Prostate gland (tissue), 2 donors: ENCODE results near the gene LARGE1.

Experiments
- POLR2A ChIP-seq: fragments of 450-650 bp; IDR thresholded peaks from one replicate; pipeline ENCODE4 v1.6.1; 2016; ENCODE audit warnings: antibody characterized with exemption, mild to moderate bottlenecking
- POLR2AphosphoS5 ChIP-seq: sonication (generic); formaldehyde crosslinking; IDR thresholded peaks from one replicate; pipeline ENCODE4 v1.6.1; 2017; ENCODE audit warnings: antibody characterized with exemption
- TF ChIP-seq, protein P1 (sequence below), 4 experiments: fragments of 200-600 bp in 2 of 4; fragments of 450-650 bp in 2 of 4; sonication (generic) in 2 of 4; IDR thresholded peaks; 1 replicate in 3 of 4; 2 replicates in 1 of 4; pipeline ENCODE4 v1.5.1; 2016 to 2019; ENCODE audit warnings: antibody characterized with exemption in 4 of 4, mild to moderate bottlenecking in 2 of 4, moderate library complexity in 2 of 4

DNA sequence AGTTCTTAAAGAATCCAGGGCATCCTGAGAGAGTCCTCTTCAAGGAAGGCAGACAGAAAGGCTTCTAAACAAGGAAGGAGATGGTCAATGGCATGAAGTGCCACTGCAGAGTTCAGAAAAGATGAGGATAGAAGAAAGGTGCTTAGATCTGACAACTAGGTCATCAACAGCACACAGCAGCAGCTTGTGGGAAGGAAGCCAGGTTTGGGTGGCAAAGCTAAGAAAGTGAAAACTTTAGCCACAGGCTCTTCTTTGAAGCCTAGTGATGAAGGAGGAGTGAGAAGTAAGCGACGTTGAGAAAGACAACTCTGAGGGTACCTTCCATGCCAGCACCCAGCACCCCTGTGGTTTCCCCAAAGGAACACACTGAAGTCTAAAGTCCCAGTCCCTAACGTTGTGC, 92.0 kb downstream of the LARGE1 start:
- TF ChIP-seq, protein P1, sequence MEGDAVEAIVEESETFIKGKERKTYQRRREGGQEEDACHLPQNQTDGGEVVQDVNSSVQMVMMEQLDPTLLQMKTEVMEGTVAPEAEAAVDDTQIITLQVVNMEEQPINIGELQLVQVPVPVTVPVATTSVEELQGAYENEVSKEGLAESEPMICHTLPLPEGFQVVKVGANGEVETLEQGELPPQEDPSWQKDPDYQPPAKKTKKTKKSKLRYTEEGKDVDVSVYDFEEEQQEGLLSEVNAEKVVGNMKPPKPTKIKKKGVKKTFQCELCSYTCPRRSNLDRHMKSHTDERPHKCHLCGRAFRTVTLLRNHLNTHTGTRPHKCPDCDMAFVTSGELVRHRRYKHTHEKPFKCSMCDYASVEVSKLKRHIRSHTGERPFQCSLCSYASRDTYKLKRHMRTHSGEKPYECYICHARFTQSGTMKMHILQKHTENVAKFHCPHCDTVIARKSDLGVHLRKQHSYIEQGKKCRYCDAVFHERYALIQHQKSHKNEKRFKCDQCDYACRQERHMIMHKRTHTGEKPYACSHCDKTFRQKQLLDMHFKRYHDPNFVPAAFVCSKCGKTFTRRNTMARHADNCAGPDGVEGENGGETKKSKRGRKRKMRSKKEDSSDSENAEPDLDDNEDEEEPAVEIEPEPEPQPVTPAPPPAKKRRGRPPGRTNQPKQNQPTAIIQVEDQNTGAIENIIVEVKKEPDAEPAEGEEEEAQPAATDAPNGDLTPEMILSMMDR (IDR thresholded peaks at IDR 0.05) = no peak
- no peak for TF ChIP-seq POLR2A
- no peak for TF ChIP-seq POLR2AphosphoS5
